HG03066 (cell line): ENCODE data around the gene NUDT14.

Experiments used
- ATAC-seq: cut with Tn5 transposase; IDR thresholded peaks from one replicate; pipeline ENCODE4 v1.9.1; 2021; ENCODE audit warnings: low read depth; ENCODE audit not compliant: unreplicated experiment

The NUDT14 gene

GRCh38 chr14:105138021-105138541 lies 43.0 kb downstream of the NUDT14 start:
- no peak for ATAC-seq

GRCh38 chr14:105137481-105138020 lies 43.6 kb downstream of the NUDT14 start:
- no peak for ATAC-seq

GRCh38 chr14:105136401-105137322 lies 44.5 kb downstream of the NUDT14 start:
- no peak for ATAC-seq

GRCh38 chr14:105135700-105136395 lies 45.3 kb downstream of the NUDT14 start:
- no peak for ATAC-seq

- ATAC-seq: no peak
Measured at GRCh38 chr14:105132921-105133654, 48.0 kb downstream of the NUDT14 start.

- no peak for ATAC-seq
Measured at GRCh38 chr14:105131241-105131640, 49.9 kb downstream of the NUDT14 start.

GRCh38 chr14:105128059-105128458 lies 53.1 kb downstream of the NUDT14 start:
- no peak for ATAC-seq

GRCh38 chr14:105126981-105127329 lies 54.2 kb downstream of the NUDT14 start:
- no peak for ATAC-seq

- ATAC-seq: no peak
Measured at GRCh38 chr14:105126126-105126980, 54.8 kb downstream of the NUDT14 start.

- ATAC-seq: no peak
Measured at GRCh38 chr14:105124823-105125222, 56.3 kb downstream of the NUDT14 start.

- no peak for ATAC-seq
Measured at GRCh38 chr14:105123981-105124765, 56.9 kb downstream of the NUDT14 start.

- ATAC-seq: no peak
Measured at GRCh38 chr14:105123064-105123665, 57.9 kb downstream of the NUDT14 start.
